ENCODE results near the gene ACTR3.

ACTR3 gene

DNA sequence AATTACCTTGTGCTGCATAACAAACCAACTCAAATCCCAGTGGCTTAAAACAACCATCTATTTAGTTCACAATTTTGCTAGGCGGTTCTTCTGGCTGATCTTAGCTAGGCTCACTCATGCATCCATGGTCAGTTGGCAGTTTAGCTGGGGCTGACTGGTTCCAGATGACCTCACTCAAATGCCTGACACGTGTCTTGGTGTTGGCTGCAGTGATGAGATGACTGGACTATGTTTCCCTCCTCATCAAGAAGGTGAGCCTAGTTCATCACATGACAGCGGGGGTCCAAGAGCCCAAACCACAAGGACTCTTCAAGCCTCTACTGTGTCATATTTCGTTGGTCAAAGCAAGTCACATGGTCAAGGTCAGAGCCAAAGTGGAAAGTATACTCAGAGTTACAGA lies 42.7 kb upstream of the ACTR3 start:
- TF ChIP-seq, protein P1, sequence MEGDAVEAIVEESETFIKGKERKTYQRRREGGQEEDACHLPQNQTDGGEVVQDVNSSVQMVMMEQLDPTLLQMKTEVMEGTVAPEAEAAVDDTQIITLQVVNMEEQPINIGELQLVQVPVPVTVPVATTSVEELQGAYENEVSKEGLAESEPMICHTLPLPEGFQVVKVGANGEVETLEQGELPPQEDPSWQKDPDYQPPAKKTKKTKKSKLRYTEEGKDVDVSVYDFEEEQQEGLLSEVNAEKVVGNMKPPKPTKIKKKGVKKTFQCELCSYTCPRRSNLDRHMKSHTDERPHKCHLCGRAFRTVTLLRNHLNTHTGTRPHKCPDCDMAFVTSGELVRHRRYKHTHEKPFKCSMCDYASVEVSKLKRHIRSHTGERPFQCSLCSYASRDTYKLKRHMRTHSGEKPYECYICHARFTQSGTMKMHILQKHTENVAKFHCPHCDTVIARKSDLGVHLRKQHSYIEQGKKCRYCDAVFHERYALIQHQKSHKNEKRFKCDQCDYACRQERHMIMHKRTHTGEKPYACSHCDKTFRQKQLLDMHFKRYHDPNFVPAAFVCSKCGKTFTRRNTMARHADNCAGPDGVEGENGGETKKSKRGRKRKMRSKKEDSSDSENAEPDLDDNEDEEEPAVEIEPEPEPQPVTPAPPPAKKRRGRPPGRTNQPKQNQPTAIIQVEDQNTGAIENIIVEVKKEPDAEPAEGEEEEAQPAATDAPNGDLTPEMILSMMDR (IDR thresholded peaks at IDR 0.05; ENCODE audit: low read depth, low read length, missing control alignments): no peak
- in situ Hi-C loops (cut with HindIII; ENCODE audit: low sequenced_read_pairs): no loop called here
- peak; percentile 16 for DNase-seq (ENCODE audit: low read depth)
- no peak overlapping the region for H3K4me3 ChIP-seq (ENCODE audit: low read depth, low read length)

DNA sequence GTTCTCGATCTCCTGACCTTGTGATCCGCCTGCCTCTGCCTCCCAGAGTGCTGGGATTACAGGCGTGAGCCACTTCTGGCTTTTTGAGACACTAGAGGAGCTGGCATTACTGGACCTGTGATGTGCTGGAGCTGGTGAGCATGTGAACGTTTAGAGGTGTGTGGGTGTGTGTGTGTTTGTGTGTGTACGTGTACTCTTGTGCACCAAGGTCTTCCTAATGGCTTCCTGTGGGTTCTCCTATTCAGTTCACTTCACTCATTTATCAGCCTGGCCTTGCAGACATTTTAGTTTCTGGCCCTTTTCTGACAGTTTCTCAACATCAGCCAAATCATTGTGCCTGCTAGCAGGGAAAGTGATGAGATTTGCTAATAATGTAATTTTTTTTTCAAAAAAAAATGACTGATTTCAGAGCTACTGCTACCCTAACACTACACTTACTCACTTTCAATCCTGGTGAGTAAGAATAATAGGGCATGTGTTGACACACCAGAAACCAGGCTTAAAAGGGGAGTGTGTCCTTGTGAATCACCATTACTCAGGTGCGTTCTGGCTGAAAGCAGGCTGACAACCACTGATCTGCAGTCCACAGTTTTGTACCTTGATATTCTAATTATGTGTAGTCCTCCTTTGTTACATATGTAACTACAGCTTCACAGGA lies 41.0 kb upstream of the ACTR3 start:
- TF ChIP-seq, protein P1 (IDR thresholded peaks at IDR 0.05; ENCODE audit: low read depth, low read length, missing control alignments): no peak
- no peak overlapping the region for H3K4me3 ChIP-seq (ENCODE audit: low read depth, low read length)
- DNase-seq (ENCODE audit: low read depth): no peak
- in situ Hi-C loops (cut with HindIII; ENCODE audit: low sequenced_read_pairs): no loop called here

DNA sequence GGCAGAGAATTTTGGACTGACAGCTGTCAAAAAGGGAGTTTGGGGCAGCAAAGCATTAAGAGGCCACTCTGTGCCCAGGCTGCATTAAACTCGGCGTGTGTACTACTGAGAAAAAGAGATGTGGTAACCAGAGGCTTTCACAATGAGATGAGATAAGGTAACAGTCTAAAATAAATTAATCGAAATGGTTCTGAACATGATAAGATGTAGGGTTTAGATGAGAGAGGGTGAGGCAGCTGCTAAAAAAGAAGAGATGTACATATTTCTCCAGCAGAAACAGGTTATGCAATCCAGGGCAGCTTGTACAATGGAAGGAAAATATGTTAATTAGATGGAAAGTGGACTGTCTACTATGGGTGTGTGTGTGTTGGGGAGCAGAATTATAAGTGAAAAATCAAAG lies 39.2 kb upstream of the ACTR3 start:
- DNase-seq (ENCODE audit: low read depth): no peak
- TF ChIP-seq, protein P1 (IDR thresholded peaks at IDR 0.05; ENCODE audit: low read depth, low read length, missing control alignments): no peak
- in situ Hi-C loops (cut with HindIII; ENCODE audit: low sequenced_read_pairs): no loop called here
- no peak overlapping the region for H3K4me3 ChIP-seq (ENCODE audit: low read depth, low read length)

DNA sequence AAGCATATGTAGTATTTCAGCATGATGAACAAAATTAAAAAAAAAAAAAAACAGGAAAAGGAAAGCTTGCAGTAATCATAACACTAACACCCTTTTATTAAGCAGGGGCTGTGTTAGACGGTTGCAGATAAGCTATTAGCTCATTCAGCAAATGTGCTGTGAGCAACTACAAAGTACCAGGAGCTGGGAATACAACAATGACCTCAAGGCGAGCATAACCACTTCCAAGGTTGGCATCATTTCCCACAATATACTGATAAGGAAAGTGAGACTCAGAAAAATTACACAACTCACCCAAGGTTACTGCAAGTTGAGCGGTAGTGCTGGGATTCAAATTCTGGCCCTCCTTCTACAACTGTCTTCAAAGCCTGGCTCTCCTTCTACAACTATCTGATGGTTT lies 38.2 kb upstream of the ACTR3 start:
- in situ Hi-C loops (cut with HindIII; ENCODE audit: low sequenced_read_pairs): no loop called here

DNA sequence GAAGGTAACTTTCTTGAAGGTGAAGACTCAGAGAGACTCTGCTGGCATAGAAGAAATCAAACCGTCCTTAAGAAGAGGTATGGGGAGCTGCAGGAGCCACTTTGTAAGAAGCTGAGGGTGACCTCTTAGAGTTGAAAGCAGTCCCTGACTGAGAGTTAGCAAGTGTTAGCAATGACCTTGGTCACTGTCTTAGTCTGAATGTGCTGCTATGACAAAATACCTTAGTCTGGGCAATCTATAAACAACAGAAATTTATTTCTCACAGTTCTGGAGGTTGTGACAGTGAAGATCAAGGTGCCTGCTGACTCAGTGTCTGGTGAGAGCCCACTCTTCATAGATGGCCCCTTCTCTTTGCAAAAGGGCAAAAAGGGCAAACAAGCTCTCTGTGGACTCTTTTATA lies 35.7 kb upstream of the ACTR3 start:
- DNase-seq (ENCODE audit: low read depth): no peak
- H3K4me3 ChIP-seq (ENCODE audit: low read depth, low read length): no peak overlapping the region
- in situ Hi-C loops (cut with HindIII; ENCODE audit: low sequenced_read_pairs): no loop called here
- TF ChIP-seq, protein P1 (IDR thresholded peaks at IDR 0.05; ENCODE audit: low read depth, low read length, missing control alignments): no peak

More for the DNA sequence above, 38.2 kb upstream of the ACTR3 start:
- no peak overlapping the region for H3K4me3 ChIP-seq (ENCODE audit: low read depth, low read length)
- TF ChIP-seq, protein P1 (IDR thresholded peaks at IDR 0.05; ENCODE audit: low read depth, low read length, missing control alignments): no peak
- DNase-seq (ENCODE audit: low read depth): no peak

DNA sequence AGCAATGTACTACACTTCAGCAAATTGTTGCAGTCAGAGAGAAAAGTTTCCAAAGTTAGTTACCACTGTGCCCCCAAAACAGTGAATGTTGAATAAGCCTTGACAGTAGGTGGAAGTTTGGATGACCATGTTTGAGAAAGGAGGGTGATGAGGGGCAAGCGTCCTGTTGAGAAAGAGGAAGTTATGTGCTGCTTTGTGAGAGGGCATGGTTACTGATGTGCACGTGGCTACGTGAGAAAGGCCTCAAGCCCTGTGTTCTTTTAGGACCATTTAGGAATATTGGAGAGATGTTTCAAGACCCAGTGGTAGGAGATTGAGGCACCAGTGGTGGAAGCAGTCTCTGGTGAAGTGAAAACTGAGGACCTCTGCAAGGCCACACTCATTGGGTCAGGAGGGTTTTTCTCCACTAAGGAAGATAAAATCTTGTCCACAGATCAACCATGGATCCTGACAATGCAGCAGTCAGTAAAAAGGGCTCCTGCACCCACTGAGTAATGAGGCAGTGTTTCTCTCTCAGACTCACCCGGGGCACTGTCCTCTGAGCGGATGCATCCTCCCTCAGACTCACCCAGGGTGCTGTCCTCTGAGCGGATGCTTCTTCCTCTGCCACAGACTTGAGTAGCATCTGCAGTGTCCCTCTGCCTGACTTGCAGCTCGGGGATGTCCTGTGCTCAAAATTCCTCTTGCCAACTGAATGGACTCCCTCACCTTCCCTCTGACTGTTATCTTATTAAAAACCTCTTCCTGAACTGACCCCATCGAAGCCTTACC lies 34.7 kb upstream of the ACTR3 start:
- no peak for DNase-seq (ENCODE audit: low read depth)
- H3K4me3 ChIP-seq (ENCODE audit: low read depth, low read length): no peak overlapping the region
- in situ Hi-C loops (cut with HindIII; ENCODE audit: low sequenced_read_pairs): no loop called here
- TF ChIP-seq, protein P1 (IDR thresholded peaks at IDR 0.05; ENCODE audit: low read depth, low read length, missing control alignments): no peak

Data from astrocyte of the cerebellum (primary cell).